ENCODE data around the gene RNF227.
"Not testable (repeated sequence)": the region's sequence is repeated elsewhere in the genome, so short reads cannot be mapped to it uniquely, and the experiment has no call there.

Gene RNF227

GRCh38 chr17:7875804-7876370 is 40.2 kb downstream of the RNF227 start:
- Mint-ChIP-seq H3K4me3 (no peak overlapping the region), H3K27me3 (no peaks in the 10 kb centered on the region), H3K4me1 (no peaks in the 10 kb centered on the region), H3K27ac (no peak overlapping the region), H3K36me3 (ENCODE audit: low read depth) (peaks cover 14% of the 10 kb centered on the region), H3K9me3 (no peaks in the 10 kb centered on the region)
- ATAC-seq (no peak), DNase-seq (no peak)

- H3K27ac Mint-ChIP-seq, result no peak overlapping the region
- no peaks in the 10 kb centered on the region for H3K9me3 Mint-ChIP-seq
- no peak for ATAC-seq
- no peak for DNase-seq
- H3K27me3 Mint-ChIP-seq, result no peaks in the 10 kb centered on the region
- H3K4me3 Mint-ChIP-seq, result no peak overlapping the region
- H3K4me1 Mint-ChIP-seq, result peaks cover 9% of the 10 kb centered on the region
- peaks cover 14% of the 10 kb centered on the region for H3K36me3 Mint-ChIP-seq (ENCODE audit: low read depth)
Observed at GRCh38 chr17:7873051-7873450, 43.0 kb downstream of the RNF227 start.

DNA sequence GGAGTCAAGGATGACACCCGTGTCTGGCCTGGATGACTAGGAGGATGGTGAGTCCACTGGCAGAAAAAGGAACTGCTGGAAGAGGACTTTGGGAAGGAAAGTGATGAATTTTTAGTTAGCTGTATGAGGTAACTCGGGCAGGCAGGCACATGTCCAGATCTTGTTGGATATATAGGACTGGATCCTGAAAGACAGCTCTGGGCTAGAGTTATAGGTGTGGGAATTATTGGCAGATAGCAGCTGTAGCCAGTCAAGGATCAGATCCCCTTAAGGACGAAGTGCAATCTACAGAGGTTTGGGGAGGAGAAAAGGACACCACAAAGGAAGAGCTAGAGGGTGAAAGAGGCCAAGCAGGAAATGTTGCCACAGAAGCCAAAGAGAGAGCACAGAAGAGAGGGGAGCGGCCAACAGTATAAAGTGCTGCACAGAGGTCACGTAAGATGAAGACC is 48.2 kb downstream of the RNF227 start:
- DNase-seq (no peak), ATAC-seq (peak; percentile 54)
- Mint-ChIP-seq H3K4me1 (peaks cover 30% of the 10 kb centered on the region), H3K36me3 (ENCODE audit: low read depth) (peaks cover 24% of the 10 kb centered on the region), H3K27me3 (no peaks in the 10 kb centered on the region), H3K4me3 (peak overlapping the region; percentile 7), H3K27ac (peak overlapping the region; percentile 63), H3K9me3 (no peaks in the 10 kb centered on the region)

- Mint-ChIP-seq H3K27me3 (no peaks in the 10 kb centered on the region), H3K4me3 (no peak overlapping the region), H3K4me1 (peaks cover 34% of the 10 kb centered on the region), H3K9me3 (no peaks in the 10 kb centered on the region), H3K27ac (no peak overlapping the region), H3K36me3 (ENCODE audit: low read depth) (peaks cover 24% of the 10 kb centered on the region)
- DNase-seq, result no peak
- peak; percentile 33 for ATAC-seq
Observed at GRCh38 chr17:7864995-7865650, 51.0 kb downstream of the RNF227 start.

DNA sequence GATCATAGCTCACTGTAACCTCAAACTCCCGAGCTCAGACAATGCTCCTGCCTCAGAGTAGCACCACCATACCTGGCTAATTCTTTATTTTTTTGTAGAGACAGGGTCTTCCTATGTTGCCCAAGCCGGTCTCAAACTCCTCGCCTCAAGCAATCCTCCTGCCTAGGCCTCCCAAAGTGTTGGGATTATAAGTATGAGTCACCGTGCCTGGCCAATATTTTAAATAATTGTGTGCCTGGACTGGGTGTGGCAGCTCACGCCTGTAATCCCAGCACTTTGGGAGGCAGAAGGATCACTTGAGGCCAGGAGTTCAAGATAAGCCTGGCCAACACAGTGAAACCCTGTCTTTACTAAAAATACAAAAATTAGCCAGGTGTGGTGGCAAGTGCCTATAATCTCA is 51.7 kb downstream of the RNF227 start:
- DNase-seq, ATAC-seq: not testable (repeated sequence)
- H3K36me3 Mint-ChIP-seq (ENCODE audit: low read depth), result peaks cover 30% of the 10 kb centered on the region

More for the DNA sequence above, 51.7 kb downstream of the RNF227 start:
- not testable (repeated sequence) for H3K4me3 Mint-ChIP-seq, H3K27me3 Mint-ChIP-seq, H3K27ac Mint-ChIP-seq, H3K9me3 Mint-ChIP-seq
- peaks cover 34% of the 10 kb centered on the region for H3K4me1 Mint-ChIP-seq
